Fibroblast of villous mesenchyme (primary cell): ENCODE data around the gene ARVCF. TPM values are rescaled to one million over a fixed set of nuclear protein-coding genes. Genes with fewer than 3 reads are reported as not detected.
"Not testable (repeated sequence)": the region's sequence is repeated elsewhere in the genome, so short reads cannot be mapped to it uniquely, and the experiment has no call there.

ENCODE experiments used
- DNase-seq: peaks from one replicate; pipeline ENCODE4 v3.0.0-alpha.2; 2010; ENCODE audit warnings: low read depth
- H3K4me3 ChIP-seq: 2 replicates; pipeline ENCODE4 v1.5.1; 2011; ENCODE audit warnings: low read depth, mild to moderate bottlenecking, low read length
- CTCF ChIP-seq: IDR thresholded peaks from 2 replicates; pipeline ENCODE4 v1.5.1; 2012; ENCODE audit warnings: low read depth, mild to moderate bottlenecking, low read length; ENCODE audit not compliant: insufficient read depth
- total RNA-seq: library from RNA; depleted of rRNA; stranded (reverse); fragments of >200 nt; gene quantifications from 2 replicates; pipeline ENCODE4 v1.2.3, GENCODE V29; 2012

The ARVCF gene
- total RNA-seq, 1 donor: 6.0 TPM

GRCh38 chr22:19936513-19936912, 80.1 kb downstream of the ARVCF start:
- no peak overlapping the region for H3K4me3 ChIP-seq
- TF ChIP-seq CTCF: no peak
- DNase-seq: no peak

- DNase-seq, H3K4me3 ChIP-seq: not testable (repeated sequence)
Observed at GRCh38 chr22:19935123-19935718, 81.4 kb downstream of the ARVCF start.

- DNase-seq: no peak
- no peak for TF ChIP-seq CTCF
- no peak overlapping the region for H3K4me3 ChIP-seq
Observed at GRCh38 chr22:19933341-19934241, 83.0 kb downstream of the ARVCF start.

GRCh38 chr22:19932367-19933206, 84.0 kb downstream of the ARVCF start:
- TF ChIP-seq CTCF: no peak
- no peak for DNase-seq
- no peak overlapping the region for H3K4me3 ChIP-seq

- no peak for DNase-seq
- no peak overlapping the region for H3K4me3 ChIP-seq
- TF ChIP-seq CTCF: no peak
Observed at GRCh38 chr22:19931514-19931913, 85.1 kb downstream of the ARVCF start.

- no peak for DNase-seq
- no peak for TF ChIP-seq CTCF
- H3K4me3 ChIP-seq: no peak overlapping the region
Observed at GRCh38 chr22:19930551-19931486, 85.8 kb downstream of the ARVCF start.
